Esophagus muscularis mucosa (tissue), 3 donors: ENCODE results near the gene TFF1.

Experiments
- CTCF ChIP-seq, 3 experiments: fragments of 200-600 bp in 2 of 3; fragments of 450-650 bp in 1 of 3; sonication (generic) in 2 of 3; IDR thresholded peaks; one replicate each; pipeline ENCODE4 v1.5.1; 2017 to 2019; ENCODE audit warnings: antibody characterized with exemption in 3 of 3, mild to moderate bottlenecking in 2 of 3, moderate library complexity in 1 of 3
- POLR2AphosphoS5 ChIP-seq, 2 donors: sonication (generic); formaldehyde crosslinking; IDR thresholded peaks; one replicate each; pipeline ENCODE4 v1.6.1; 2017; ENCODE audit warnings: antibody characterized with exemption in 2 of 2

GRCh38 chr21:42317341-42317741 is 49.0 kb downstream of the TFF1 start:
- TF ChIP-seq CTCF (IDR thresholded peaks at IDR 0.05) (no peak), POLR2AphosphoS5 (IDR thresholded peaks at IDR 0.05) (no peak)
